GM19351 (cell line): ENCODE measurements around the gene NUB1.

ENCODE experiments used
- ATAC-seq: cut with Tn5 transposase; IDR thresholded peaks from one replicate; pipeline ENCODE4 v1.9.1; 2021; ENCODE audit warnings: mild to moderate bottlenecking, moderate library complexity; ENCODE audit not compliant: unreplicated experiment

NUB1 gene

GRCh38 chr7:151376218-151376902 is 34.7 kb downstream of the NUB1 start:
- ATAC-seq, result no peak

GRCh38 chr7:151377406-151377805 is 35.8 kb downstream of the NUB1 start:
- no peak for ATAC-seq

GRCh38 chr7:151378011-151378410 is 36.4 kb downstream of the NUB1 start:
- ATAC-seq, result no peak

GRCh38 chr7:151378496-151379192 is 37.0 kb downstream of the NUB1 start:
- no peak for ATAC-seq

GRCh38 chr7:151379193-151379520 is 37.5 kb downstream of the NUB1 start:
- ATAC-seq, result no peak

GRCh38 chr7:151379534-151380198 is 38.1 kb downstream of the NUB1 start:
- ATAC-seq, result no peak

GRCh38 chr7:151380199-151381097 is 38.8 kb downstream of the NUB1 start:
- no peak for ATAC-seq

GRCh38 chr7:151381098-151381347 is 39.4 kb downstream of the NUB1 start:
- ATAC-seq, result no peak

GRCh38 chr7:151381348-151382078 is 39.9 kb downstream of the NUB1 start:
- no peak for ATAC-seq

- ATAC-seq, result no peak
Measured at GRCh38 chr7:151382079-151382885, 40.7 kb downstream of the NUB1 start.

- ATAC-seq, result no peak
Measured at GRCh38 chr7:151383638-151384351, 42.2 kb downstream of the NUB1 start.

- no peak for ATAC-seq
Measured at GRCh38 chr7:151384352-151384697, 42.7 kb downstream of the NUB1 start.

- ATAC-seq, result no peak
Measured at GRCh38 chr7:151384776-151385625, 43.4 kb downstream of the NUB1 start.

GRCh38 chr7:151385626-151386300 is 44.2 kb downstream of the NUB1 start:
- no peak for ATAC-seq

- no peak for ATAC-seq
Measured at GRCh38 chr7:151386301-151387160, 44.9 kb downstream of the NUB1 start.

- ATAC-seq, result no peak
Measured at GRCh38 chr7:151387161-151388006, 45.8 kb downstream of the NUB1 start.
